Measurements from ENCODE around the gene PSME1.

GRCh38 chr14:24113379-24113800, 22.6 kb upstream of the PSME1 start:
- no peak for TF ChIP-seq MAX (IDR thresholded peaks at IDR 0.05)
- TF ChIP-seq CEBPB (IDR thresholded peaks at IDR 0.05): no peak
- TF ChIP-seq, protein P1, sequence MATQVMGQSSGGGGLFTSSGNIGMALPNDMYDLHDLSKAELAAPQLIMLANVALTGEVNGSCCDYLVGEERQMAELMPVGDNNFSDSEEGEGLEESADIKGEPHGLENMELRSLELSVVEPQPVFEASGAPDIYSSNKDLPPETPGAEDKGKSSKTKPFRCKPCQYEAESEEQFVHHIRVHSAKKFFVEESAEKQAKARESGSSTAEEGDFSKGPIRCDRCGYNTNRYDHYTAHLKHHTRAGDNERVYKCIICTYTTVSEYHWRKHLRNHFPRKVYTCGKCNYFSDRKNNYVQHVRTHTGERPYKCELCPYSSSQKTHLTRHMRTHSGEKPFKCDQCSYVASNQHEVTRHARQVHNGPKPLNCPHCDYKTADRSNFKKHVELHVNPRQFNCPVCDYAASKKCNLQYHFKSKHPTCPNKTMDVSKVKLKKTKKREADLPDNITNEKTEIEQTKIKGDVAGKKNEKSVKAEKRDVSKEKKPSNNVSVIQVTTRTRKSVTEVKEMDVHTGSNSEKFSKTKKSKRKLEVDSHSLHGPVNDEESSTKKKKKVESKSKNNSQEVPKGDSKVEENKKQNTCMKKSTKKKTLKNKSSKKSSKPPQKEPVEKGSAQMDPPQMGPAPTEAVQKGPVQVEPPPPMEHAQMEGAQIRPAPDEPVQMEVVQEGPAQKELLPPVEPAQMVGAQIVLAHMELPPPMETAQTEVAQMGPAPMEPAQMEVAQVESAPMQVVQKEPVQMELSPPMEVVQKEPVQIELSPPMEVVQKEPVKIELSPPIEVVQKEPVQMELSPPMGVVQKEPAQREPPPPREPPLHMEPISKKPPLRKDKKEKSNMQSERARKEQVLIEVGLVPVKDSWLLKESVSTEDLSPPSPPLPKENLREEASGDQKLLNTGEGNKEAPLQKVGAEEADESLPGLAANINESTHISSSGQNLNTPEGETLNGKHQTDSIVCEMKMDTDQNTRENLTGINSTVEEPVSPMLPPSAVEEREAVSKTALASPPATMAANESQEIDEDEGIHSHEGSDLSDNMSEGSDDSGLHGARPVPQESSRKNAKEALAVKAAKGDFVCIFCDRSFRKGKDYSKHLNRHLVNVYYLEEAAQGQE (IDR thresholded peaks at IDR 0.05; ENCODE audit: low read depth): no peak
- TF ChIP-seq RAD21 (IDR thresholded peaks at IDR 0.05; ENCODE audit: low read depth): no peak
- no peak for TF ChIP-seq NFIC (IDR thresholded peaks at IDR 0.05)
- no peak for TF ChIP-seq CREB1 (IDR thresholded peaks at IDR 0.05; ENCODE audit: low read depth)
- TF ChIP-seq TCF12 (IDR thresholded peaks at IDR 0.05; ENCODE audit: low read depth): no peak
- no peak for TF ChIP-seq EP300 (IDR thresholded peaks at IDR 0.05; ENCODE audit: borderline replicate concordance)

Measured in Ishikawa (cell line).